ENCODE measurements around the gene UCHL1.
A peak's percentile ranks its signal among the peaks of the same experiment; 100 is the strongest.

The UCHL1 gene

DNA sequence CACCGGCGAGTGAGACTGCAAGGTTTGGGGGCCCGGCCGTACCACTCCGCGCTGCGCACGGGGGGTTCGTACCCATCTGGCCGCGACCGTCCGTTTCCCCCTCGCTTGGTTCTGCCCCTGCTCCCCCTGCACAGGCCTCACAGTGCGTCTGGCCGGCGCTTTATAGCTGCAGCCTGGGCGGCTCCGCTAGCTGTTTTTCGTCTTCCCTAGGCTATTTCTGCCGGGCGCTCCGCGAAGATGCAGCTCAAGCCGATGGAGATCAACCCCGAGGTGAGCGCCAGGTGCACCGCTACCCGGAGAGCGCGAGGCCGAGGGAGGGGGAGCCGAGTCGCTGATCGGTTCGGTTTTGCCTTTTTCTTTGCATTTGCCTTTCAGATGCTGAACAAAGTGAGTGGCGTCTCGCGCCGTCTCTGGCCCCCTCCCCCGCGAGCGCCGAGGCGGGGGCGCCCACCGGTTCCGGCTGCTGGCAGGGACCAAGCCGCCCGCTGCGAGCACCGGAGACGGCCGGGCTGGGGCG, at the start of gene UCHL1:
Gene UCHL1 (plus strand): TSS at position 189 of the 517 bp plus-strand sequence. CDS start 49 bp downstream, at position 238.
- peak; percentile 95 for DNase-seq (ENCODE audit: low spot score)

- DNase-seq (ENCODE audit: low spot score): no peak
Observed at GRCh38 chr4:41207291-41207831, 49.4 kb upstream of the UCHL1 start.

- no peak for DNase-seq (ENCODE audit: low spot score)
Observed at GRCh38 chr4:41209187-41209586, 47.5 kb upstream of the UCHL1 start.

GRCh38 chr4:41209901-41210300, 46.8 kb upstream of the UCHL1 start:
- DNase-seq (ENCODE audit: low spot score): no peak

DNA sequence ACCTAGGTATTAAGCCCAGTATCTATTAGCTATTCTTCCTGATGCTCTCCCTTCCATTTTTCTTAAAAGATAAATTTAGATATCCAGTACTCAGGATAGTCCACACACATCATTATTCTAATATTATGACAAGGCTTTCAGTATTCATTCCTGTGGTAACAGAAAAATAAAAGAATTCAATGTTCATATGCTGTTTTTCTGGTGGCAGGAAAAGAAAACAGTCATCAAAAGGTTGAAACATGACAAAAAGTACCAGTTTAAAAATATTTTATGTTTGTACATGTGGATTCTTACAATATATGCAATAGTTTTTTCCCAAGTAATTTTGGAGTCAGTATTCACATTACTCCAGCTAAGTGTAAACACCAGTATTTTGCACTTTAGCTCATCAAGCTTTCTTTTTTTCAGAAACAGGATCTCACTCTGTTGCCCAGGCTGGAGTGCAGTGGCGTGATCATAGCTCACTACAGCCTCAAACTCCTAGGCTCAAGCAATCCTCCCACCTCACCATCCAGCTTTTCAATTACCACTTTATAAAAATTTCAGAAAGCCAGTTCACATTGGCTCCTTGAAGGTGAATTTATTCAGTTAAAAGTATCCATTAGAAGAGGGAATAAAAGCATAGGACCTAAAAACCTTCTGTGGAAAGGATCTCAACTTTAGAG, 44.6 kb upstream of the UCHL1 start:
- no peak for DNase-seq (ENCODE audit: low spot score)

- DNase-seq (ENCODE audit: low spot score): peak; percentile 80
Observed at GRCh38 chr4:41212616-41213203, 44.0 kb upstream of the UCHL1 start.

- no peak for DNase-seq (ENCODE audit: low spot score)
Observed at GRCh38 chr4:41213625-41214135, 43.0 kb upstream of the UCHL1 start.

DNA sequence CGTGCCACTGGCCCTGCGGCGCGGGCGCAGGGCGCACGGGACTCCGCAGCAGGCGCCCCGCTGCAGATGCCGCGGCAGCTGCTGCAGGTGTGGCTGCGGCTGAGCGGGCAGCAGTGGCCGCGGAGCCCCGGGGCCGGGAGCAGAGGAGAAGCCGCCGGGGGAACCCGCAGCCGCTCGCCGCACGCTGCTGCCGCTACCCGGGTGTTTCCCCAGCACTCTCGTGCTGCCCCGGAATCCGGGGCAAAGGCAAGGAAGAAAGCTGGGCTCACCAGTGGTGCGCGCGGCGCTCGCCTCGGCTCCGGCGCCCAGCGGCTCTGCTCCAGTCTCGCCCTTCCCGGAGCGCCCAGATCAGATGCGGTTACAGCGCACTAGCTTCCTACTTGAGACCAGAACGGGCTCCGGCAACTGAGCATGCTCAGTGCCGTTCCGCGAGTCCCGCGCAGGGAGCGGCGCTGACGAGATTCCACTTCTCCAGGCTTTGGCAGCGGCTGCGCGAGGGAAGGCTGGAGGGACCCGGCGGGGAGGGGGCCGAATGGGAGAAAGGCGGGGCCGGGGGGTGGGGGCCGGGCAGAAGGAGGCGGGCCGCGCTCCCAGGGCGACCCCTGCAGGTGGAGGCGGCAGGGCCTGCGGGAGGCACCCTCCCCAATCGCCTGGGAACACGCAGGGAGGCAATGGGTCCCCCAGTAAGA, 42.4 kb upstream of the UCHL1 start, which contains the start of gene APBB2:
Gene APBB2 (minus strand): TSS at position 407 of the 689 bp plus-strand sequence. CDS start 181,288 bp downstream, outside the sequence.
- peak; percentile 81 for DNase-seq (ENCODE audit: low spot score)

DNA sequence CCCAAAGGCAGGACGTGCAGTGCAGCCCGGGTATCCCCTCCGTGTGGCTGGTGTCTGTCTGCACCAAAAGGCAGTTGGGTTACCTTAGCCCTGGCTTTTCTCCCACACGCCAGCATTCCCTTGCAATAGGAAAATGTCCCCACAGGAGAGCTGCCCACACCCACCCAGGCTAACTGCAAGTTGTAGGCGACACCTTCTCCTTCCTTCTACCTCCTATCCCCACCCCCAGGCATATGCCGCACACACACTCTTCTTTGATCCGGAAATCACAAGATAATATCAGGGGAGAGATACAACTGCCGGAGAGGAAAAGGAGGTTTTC, 41.9 kb upstream of the UCHL1 start:
- no peak for DNase-seq (ENCODE audit: low spot score)

DNA sequence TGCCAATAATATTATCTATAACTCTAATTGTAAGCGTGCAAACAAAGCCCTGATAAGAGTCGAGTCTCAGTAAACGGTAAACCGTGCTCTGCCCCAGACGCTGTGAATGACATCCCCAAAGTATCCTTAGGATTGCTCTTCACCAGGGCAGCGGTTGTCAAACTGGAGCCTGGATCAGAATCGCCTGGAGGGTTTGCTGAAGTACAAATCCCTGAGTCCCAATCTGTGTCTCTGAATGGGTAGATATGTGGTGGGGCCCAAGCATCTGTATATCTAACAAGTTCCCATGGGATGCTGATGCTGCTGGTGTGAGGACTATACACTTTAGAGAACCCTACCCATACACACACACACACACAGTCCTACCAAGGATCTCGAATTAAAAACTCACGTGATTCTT, 41.6 kb upstream of the UCHL1 start:
- peak; percentile 22 for DNase-seq (ENCODE audit: low spot score)

DNA sequence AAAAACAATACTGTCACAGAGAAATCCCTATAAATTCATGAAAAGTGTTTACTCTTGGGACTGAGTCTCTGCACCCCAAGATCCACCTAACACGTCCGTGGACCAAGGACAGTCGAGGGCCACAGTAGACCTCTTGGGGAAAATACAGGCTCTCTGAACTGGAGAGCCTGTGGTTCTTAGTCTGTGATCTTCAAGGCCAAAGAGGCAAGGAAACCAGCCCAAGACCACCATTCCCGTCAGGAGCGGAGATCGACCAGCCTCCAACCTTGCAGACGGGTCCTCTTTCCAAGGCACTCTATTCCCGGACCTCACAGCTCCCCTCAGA, 40.8 kb upstream of the UCHL1 start:
- no peak for DNase-seq (ENCODE audit: low spot score)

DNA sequence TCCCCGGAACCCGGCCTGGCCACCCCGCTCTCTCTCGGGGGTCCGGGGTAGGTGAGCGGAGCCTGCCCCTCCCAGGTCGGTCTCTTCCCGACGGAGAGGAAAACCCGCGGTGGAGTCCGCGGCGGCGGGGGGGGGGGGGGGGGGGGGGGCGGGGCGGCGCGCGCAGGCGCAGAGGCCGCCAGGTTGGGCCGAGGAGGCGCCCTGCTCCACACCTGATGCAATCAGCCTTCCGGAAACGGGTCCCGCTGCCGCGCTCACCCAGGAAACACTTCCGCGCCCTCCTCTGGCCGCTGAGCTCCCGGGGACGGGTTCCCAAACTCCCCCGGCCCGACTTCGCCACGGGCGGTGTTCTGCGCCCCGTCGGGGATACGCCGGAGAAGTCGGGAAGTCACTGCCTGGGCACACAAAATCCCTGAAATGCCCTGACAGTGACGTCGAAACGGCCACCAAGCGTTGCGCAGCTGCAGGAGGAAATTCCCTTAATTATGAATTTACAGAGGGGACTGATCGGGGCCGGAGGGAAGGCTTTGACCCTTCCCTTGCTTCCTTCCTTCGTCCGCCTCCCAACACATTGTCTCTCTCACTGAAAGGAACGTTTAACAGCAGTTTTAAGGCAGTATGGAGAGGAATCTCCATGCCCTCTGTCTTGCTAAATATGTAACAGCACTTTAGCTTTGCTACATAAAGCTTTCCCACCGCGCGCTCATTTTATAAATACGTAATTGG, 40.3 kb upstream of the UCHL1 start:
- peak; percentile 75 for DNase-seq (ENCODE audit: low spot score)

DNA sequence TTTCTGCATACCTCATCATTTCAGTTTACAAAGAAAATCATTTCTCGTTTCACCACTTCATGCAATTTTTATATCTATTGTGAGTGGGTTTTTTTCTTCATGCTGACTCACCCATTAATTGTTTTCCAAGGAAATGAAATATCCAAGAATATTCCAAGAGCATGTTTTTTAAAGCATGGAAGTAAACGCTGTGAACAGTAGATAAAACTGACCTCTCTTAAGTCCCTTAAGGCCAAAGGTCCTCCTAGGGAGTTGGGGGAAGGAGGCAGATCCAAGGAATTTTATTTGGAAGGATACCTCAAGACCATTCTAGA, 39.8 kb upstream of the UCHL1 start:
- DNase-seq (ENCODE audit: low spot score): no peak

DNA sequence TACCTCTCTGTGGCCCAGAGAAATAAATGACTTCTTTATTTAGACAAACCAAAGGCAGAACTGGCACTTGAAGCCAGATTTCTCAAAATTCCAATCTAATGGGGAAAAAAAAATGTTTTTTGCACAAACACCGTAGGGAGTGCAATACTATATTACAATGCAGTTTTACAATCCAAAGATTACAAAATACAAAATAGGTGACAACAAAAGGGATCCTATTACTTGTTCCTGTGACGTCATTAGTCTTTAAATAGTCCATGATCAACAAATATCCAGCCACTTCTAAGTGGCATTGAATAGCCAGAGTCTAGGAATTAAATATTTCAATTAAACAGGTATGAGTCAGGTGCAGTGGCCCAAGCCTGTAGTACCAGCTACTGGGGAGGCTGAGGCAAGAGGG, 39.4 kb upstream of the UCHL1 start:
- no peak for DNase-seq (ENCODE audit: low spot score)

DNA sequence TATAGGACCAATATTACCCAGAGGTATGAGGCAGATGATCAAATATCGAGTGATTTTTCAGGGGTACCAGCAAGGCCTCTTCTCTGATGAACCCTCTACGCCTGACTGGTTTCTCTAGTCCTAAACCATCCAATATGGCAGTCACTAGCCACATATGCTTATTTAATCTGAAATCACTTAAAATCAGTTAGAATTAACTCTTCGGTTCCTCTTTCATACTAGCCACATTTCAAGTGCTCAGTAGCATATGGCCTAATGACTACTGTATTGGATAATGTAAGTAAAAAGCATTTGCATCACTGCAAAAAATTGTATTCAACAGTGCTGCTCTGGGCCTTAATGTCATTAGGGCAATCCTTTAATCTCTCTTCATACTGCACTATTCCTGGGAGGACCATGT, 38.0 kb upstream of the UCHL1 start:
- DNase-seq (ENCODE audit: low spot score): no peak

DNA sequence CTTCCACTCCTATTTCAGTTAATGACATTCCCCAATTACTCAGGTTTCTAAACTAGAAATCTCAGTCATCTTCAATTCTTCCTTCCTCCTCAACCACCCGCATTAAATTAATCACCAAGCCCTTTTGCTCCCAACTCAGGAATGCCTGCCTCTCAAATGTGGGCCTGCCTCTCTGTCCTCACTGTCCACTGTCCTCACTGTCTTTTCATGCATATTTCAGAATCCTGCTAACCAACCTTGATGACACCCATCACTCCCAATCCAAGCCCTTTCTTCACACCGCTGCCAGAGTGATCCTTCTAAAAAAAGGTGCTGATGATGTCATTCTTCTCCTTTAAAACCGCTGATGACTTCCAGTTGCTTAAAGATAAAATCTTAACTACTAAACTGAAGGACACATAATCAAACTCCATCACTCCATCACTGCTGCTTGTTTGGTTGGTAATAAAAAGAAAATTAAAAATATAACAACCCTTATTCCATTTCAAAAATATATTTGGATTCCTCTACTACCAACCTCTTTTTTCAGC, 37.2 kb upstream of the UCHL1 start:
- DNase-seq (ENCODE audit: low spot score): no peak

GRCh38 chr4:41221850-41222645, 34.7 kb upstream of the UCHL1 start:
- DNase-seq (ENCODE audit: low spot score): no peak

- DNase-seq (ENCODE audit: low spot score): no peak
Observed at GRCh38 chr4:41227902-41228301, 28.8 kb upstream of the UCHL1 start.

DNA sequence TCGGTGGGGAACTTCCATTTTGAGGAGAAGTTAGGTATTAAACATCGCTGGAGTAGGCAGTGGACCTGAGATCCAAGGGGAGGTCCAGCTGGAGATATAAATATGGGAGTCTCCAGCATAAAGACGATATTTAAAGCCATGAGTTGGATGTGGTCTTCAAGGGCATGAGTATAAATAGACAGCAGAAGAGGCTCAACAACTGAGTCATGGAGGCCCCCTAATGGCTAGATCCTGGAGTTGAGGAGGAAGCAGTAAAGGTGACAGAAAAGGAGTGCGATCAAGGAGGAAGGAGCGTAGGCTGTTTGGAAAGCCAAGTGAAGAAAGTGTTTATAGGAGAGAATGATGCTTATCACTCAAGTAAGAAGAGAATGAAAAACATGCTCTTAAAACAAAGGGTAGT, 24.3 kb upstream of the UCHL1 start:
- DNase-seq (ENCODE audit: low spot score): no peak

DNA sequence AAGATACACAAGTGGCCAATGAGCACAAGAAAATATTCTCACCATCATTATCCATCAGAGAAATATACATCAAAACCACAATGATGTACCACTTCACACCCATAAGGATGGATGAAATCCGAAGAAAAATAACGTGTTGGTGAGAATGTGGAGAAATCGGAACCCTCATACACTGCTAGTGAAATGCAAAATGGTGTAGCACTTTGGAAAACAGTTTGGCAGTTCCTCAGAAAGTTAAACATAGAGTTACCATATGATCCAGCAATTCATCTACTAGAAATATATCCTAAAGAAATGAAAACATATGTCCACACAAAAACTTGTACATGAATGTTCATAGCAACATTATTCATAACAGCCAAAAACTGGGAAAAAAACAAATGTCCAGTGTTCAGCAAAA, 23.9 kb upstream of the UCHL1 start:
- DNase-seq (ENCODE audit: low spot score): no peak

- no peak for DNase-seq (ENCODE audit: low spot score)
Observed at GRCh38 chr4:41236032-41236431, 20.7 kb upstream of the UCHL1 start.
